Fibroblast of upper back skin (primary cell): ENCODE data around the gene KIF6.
A peak's percentile ranks its signal among the peaks of the same experiment; 100 is the strongest.
"Not testable (repeated sequence)": the region's sequence is repeated elsewhere in the genome, so short reads cannot be mapped to it uniquely, and the experiment has no call there.

Experiments used
- DNase-seq: peaks from one replicate; pipeline ENCODE4 v3.0.0-alpha.2; 2013

The KIF6 gene

GRCh38 chr6:39724787-39725631 lies at the start of gene KIF6:
TSS of gene KIF6 (minus strand) at chr6:39725408. CDS start at chr6:39725310, 98 bp downstream.
- peak; percentile 92 for DNase-seq

GRCh38 chr6:39773782-39774181 lies 48.6 kb upstream of the KIF6 start:
- DNase-seq = no peak

GRCh38 chr6:39772559-39773273 lies 47.5 kb upstream of the KIF6 start:
- DNase-seq = peak; percentile 64

- DNase-seq = no peak
Observed at GRCh38 chr6:39770446-39770845, 45.2 kb upstream of the KIF6 start.

- DNase-seq = no peak
Observed at GRCh38 chr6:39769012-39769411, 43.8 kb upstream of the KIF6 start.

- no peak for DNase-seq
Observed at GRCh38 chr6:39765508-39766065, 40.4 kb upstream of the KIF6 start.

GRCh38 chr6:39760226-39760952 lies 35.2 kb upstream of the KIF6 start:
- DNase-seq = peak; percentile 35

- no peak for DNase-seq
Observed at GRCh38 chr6:39758905-39759605, 33.8 kb upstream of the KIF6 start.

- DNase-seq = no peak
Observed at GRCh38 chr6:39756582-39756981, 31.4 kb upstream of the KIF6 start.

GRCh38 chr6:39755231-39755630 lies 30.0 kb upstream of the KIF6 start:
- DNase-seq = peak; percentile 32

GRCh38 chr6:39754514-39755115 lies 29.4 kb upstream of the KIF6 start:
- no peak for DNase-seq

- no peak for DNase-seq
Observed at GRCh38 chr6:39753725-39754045, 28.5 kb upstream of the KIF6 start.

GRCh38 chr6:39752835-39753724 lies 27.9 kb upstream of the KIF6 start:
- DNase-seq = no peak

- no peak for DNase-seq
Observed at GRCh38 chr6:39746795-39747194, 21.6 kb upstream of the KIF6 start.

GRCh38 chr6:39733704-39734103 lies 8.5 kb upstream of the KIF6 start:
- no peak for DNase-seq

- no peak for DNase-seq
Observed at GRCh38 chr6:39731565-39731964, 6.4 kb upstream of the KIF6 start.

- DNase-seq = no peak
Observed at GRCh38 chr6:39729945-39730344, 4.7 kb upstream of the KIF6 start.

- DNase-seq = no peak
Observed at GRCh38 chr6:39725632-39725997, 407 bp upstream of the KIF6 start.

- DNase-seq = not testable (repeated sequence)
Observed at GRCh38 chr6:39723350-39723749, 1.9 kb downstream of the KIF6 start.

GRCh38 chr6:39714802-39715201 lies 10.4 kb downstream of the KIF6 start:
- no peak for DNase-seq

- peak; percentile 55 for DNase-seq
Observed at GRCh38 chr6:39707962-39708683, 17.1 kb downstream of the KIF6 start.
